Measurements from ENCODE around the gene LRIG2. TPM values are rescaled to one million over a fixed set of nuclear protein-coding genes. Genes with fewer than 3 reads are reported as not detected.
A peak's percentile ranks its signal among the peaks of the same experiment; 100 is the strongest.

The LRIG2 gene
- total and polyA plus RNA-seq, 2 of the 13 experiments (the other 11 are each of a cell fraction or from before 2014, with no cell fraction given): 8.1 to 12.2 TPM

DNA sequence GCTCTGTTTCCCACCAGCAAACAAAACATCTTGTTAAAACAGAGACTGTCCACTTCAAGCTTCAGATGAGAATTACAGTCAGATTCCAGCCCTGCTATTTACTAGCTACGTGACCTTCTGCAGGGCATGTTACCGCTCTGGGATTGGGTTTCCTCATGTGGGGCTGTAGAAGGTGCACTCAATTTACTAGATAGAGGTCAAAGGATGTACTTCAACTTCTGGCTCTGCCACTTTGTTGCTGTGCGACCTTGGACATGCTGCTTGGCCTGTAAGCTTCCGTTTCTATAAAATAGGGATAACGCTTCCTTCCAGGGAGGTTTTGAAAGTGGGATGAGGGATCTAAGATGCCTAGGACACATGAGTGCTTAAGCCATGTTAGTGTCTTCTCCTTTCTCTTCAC, 46.0 kb upstream of the LRIG2 start (continued):
- TF ChIP-seq, protein P1, sequence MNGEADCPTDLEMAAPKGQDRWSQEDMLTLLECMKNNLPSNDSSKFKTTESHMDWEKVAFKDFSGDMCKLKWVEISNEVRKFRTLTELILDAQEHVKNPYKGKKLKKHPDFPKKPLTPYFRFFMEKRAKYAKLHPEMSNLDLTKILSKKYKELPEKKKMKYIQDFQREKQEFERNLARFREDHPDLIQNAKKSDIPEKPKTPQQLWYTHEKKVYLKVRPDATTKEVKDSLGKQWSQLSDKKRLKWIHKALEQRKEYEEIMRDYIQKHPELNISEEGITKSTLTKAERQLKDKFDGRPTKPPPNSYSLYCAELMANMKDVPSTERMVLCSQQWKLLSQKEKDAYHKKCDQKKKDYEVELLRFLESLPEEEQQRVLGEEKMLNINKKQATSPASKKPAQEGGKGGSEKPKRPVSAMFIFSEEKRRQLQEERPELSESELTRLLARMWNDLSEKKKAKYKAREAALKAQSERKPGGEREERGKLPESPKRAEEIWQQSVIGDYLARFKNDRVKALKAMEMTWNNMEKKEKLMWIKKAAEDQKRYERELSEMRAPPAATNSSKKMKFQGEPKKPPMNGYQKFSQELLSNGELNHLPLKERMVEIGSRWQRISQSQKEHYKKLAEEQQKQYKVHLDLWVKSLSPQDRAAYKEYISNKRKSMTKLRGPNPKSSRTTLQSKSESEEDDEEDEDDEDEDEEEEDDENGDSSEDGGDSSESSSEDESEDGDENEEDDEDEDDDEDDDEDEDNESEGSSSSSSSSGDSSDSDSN (CRISPR knock-in tag; IDR thresholded peaks at IDR 0.05): no peak; the same call in 1 of the 2 replicates
- TF ChIP-seq PCBP2 (optimal IDR thresholded peaks at IDR 0.05; ENCODE audit: low read depth, low read length, poor library complexity, severe bottlenecking) (no peak), ZNF407 (CRISPR knock-in tag; IDR thresholded peaks at IDR 0.05; ENCODE audit: not compliant biosample characterization) (no peak), CENPT (CRISPR knock-in tag; IDR thresholded peaks at IDR 0.05; ENCODE audit: low read depth) (no peak), ZNF337 (CRISPR knock-in tag; IDR thresholded peaks at IDR 0.05; ENCODE audit: borderline replicate concordance, low read depth) (peak; percentile 64; the same call in 1 of the 2 replicates), NFE2 (CRISPR knock-in tag; IDR thresholded peaks at IDR 0.05) (no peak), TRAFD1 (CRISPR knock-in tag; IDR thresholded peaks at IDR 0.05; ENCODE audit: borderline replicate concordance) (no peak), ZNF766 (CRISPR knock-in tag; IDR thresholded peaks at IDR 0.05; ENCODE audit: borderline replicate concordance) (no peak), ZFP36L2 (CRISPR knock-in tag; IDR thresholded peaks at IDR 0.05) (no peak), BORCS8-MEF2B (CRISPR knock-in tag; IDR thresholded peaks at IDR 0.05) (no peak), CREB1 (IDR thresholded peaks at IDR 0.05) (no peak), CREB1 (CRISPR knock-in tag; IDR thresholded peaks at IDR 0.05) (no peak)
- TF ChIP-seq, protein P2, sequence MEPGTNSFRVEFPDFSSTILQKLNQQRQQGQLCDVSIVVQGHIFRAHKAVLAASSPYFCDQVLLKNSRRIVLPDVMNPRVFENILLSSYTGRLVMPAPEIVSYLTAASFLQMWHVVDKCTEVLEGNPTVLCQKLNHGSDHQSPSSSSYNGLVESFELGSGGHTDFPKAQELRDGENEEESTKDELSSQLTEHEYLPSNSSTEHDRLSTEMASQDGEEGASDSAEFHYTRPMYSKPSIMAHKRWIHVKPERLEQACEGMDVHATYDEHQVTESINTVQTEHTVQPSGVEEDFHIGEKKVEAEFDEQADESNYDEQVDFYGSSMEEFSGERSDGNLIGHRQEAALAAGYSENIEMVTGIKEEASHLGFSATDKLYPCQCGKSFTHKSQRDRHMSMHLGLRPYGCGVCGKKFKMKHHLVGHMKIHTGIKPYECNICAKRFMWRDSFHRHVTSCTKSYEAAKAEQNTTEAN (CRISPR knock-in tag; conservative IDR thresholded peaks at IDR 0.05): no peak
- TF ChIP-seq, protein P3, sequence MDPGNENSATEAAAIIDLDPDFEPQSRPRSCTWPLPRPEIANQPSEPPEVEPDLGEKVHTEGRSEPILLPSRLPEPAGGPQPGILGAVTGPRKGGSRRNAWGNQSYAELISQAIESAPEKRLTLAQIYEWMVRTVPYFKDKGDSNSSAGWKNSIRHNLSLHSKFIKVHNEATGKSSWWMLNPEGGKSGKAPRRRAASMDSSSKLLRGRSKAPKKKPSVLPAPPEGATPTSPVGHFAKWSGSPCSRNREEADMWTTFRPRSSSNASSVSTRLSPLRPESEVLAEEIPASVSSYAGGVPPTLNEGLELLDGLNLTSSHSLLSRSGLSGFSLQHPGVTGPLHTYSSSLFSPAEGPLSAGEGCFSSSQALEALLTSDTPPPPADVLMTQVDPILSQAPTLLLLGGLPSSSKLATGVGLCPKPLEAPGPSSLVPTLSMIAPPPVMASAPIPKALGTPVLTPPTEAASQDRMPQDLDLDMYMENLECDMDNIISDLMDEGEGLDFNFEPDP (CRISPR knock-in tag; conservative IDR thresholded peaks at IDR 0.05): no peak

Data from HepG2 (cell line).